NOMO-1 treated with DMSO at 0.1 percent for 48 hours (cell line): Measurements from ENCODE around the gene PRIMPOL.
A peak's percentile ranks its signal among the peaks of the same experiment; 100 is the strongest.
"Not testable (repeated sequence)": the region's sequence is repeated elsewhere in the genome, so short reads cannot be mapped to it uniquely, and the experiment has no call there.

Experiments
- DNase-seq: peaks from one replicate; lab custom pipeline; 2025; ENCODE audit not compliant: unreplicated experiment; lab: John Stamatoyannopoulos, UW

The PRIMPOL gene, protein sequence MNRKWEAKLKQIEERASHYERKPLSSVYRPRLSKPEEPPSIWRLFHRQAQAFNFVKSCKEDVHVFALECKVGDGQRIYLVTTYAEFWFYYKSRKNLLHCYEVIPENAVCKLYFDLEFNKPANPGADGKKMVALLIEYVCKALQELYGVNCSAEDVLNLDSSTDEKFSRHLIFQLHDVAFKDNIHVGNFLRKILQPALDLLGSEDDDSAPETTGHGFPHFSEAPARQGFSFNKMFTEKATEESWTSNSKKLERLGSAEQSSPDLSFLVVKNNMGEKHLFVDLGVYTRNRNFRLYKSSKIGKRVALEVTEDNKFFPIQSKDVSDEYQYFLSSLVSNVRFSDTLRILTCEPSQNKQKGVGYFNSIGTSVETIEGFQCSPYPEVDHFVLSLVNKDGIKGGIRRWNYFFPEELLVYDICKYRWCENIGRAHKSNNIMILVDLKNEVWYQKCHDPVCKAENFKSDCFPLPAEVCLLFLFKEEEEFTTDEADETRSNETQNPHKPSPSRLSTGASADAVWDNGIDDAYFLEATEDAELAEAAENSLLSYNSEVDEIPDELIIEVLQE

DNA sequence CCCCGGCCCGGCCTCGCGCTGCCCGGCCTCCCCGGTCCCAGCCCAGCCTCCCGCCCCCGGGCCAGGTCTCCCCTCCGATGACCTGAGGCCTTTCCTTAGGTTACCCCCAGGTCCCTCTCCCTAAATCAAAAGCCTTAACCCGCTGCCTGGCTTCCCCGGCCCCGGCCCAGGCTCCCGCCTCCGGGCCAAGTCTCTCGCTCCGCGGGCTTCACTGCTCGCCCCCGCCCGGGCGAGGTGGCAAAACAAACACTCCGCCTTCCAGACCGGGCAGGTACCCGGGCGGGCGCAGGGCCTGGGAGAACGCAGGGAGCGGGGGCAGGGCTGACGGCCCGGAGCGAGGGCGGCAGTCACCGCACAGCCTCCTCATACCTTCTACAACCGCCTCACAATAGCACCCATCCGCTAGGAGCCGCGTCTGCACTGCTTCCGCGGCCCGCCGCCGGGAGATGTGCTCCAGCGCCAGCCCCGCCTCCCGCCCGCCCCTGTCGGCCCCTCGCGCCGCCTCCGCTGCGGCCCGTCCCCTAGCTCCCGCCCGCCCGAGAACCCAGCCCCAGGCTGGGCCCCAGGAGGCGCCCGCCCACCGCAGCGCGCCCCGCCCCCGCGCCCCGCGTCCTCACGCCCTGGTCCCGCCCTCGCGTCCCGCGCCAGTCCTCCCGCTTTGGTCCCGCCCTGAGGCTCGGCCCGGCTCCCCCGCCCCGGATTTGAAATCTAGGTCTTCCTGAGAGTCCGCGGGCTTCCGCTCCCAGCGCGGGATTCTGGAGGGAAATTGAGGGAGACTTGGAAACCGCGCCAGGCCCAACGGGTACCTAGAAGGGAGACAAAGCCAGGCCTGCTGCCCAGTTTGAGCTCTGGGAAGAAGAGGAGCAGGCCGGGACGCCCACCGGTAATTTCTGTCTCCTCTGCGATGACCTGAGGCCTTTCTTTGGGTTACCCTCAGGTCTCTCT, at the start of gene PRIMPOL, which contains the start of gene CASP3:
Gene PRIMPOL (plus strand): TSS at position 713 of the 945 bp plus-strand sequence. CDS start 7,403 bp downstream, outside the sequence.
Gene CASP3 (minus strand): TSS at position 422 of the 945 bp plus-strand sequence. CDS start 10,994 bp downstream, outside the sequence.
- DNase-seq: peak; percentile 98

DNA sequence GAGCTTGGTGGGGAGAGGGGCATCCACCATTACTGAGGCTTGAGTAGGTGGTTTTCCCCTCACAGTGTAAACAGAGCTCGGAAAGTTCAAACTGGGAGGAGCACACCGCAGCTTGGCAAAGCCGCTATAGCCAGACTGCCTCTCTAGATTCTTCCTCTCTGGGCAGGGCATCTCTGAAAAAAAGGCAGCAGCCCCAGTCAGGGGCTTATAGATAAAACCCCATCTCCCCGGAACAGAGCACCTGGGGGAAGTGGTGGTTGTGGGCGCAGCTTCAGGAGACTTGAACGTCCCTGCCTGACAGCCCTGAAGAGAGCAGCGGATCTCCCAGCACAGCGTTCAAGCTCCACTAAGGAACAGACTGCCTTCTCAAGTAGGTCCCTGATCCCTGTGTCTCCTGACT, 48.6 kb upstream of the PRIMPOL start:
- DNase-seq: not testable (repeated sequence)

- not testable (repeated sequence) for DNase-seq
These were observed 46.7 kb upstream of the PRIMPOL start for GRCh38 chr4:184602857-184603256.

DNA sequence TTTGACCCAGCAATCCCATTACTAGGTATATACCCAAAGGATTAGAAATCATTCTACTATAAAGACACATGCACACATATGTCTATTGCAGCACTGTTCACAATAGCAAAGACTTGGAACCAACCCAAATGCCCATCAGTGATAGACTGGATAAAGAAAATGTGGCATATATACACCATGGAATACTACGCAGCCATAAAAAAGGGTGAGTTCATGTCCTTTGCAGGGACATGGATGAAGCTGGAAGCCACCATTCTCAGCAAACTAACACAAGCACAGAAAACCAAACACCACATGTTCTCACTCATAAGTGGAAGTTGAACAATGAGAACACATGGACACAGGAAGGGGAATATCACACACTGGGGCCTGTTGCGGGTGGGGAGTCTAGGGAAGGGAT, 42.1 kb upstream of the PRIMPOL start:
- not testable (repeated sequence) for DNase-seq

GRCh38 chr4:184612074-184612473, 37.5 kb upstream of the PRIMPOL start:
- DNase-seq: no peak

GRCh38 chr4:184613405-184613804, 36.1 kb upstream of the PRIMPOL start:
- peak; percentile 55 for DNase-seq

DNA sequence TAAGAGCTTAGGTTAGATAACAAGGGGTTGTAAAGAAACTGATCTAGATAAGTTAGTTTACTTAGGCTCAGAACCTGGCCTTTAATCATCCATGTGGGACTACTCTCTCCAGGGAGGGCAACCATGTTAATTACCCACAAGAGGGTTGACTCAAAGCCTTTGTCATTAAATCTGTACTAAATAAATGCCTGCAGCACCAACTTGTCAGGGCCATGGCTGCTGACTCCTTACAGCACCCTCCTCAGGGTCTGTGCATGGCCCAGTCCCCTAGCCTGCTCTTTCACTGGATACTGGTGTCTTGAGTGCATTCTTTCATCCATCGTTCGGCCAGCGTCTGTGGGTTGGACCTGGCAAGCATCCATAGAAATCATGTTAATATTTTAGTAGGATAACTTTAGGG, 35.0 kb upstream of the PRIMPOL start:
- DNase-seq: no peak

- not testable (repeated sequence) for DNase-seq
These were observed 33.4 kb upstream of the PRIMPOL start for GRCh38 chr4:184616168-184616567.

DNA sequence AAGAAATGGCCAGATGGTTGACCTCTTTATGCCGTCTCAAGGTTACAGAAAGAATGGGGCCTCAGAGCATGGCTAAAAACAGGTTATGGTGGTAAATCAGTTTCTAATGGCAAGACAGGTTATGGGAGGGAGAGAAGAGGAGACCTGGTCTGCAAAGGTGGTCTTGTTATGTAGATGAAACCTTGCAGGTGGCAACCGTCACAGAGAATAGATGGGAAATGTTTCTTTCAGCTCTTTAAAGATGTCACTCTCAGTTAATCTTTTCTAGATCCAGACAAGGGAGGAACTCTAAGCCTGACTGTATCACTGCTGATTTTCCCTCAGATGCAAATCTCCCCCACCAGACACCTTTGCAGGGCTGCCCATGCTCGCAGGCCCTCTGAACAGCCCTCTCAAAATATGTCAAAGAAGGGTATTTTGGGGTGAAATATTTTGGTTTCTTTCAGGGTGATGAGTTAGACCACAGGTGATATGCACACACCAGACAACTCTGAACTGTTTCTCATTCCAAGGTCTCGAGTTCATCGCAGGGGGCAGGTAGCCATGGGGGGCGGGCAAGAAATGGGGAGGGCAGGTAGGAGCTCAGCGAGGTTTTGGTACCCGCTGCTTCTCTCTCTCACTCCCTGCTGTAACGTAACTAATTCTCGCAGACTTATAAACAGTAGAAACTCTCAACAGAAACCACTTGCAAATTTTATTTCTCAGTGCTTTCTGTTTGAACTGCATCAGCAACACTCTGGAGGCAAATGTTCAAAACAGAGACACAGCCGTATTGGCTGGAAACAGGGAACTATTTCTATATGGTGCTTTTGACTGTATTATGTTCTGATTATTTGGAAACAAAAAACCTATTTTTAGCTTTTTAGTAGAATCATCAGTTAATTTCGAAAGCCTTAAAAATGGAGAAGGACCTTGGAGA, 32.6 kb upstream of the PRIMPOL start:
- DNase-seq: peak; percentile 55

GRCh38 chr4:184617600-184618196, 31.8 kb upstream of the PRIMPOL start:
- DNase-seq: no peak

DNA sequence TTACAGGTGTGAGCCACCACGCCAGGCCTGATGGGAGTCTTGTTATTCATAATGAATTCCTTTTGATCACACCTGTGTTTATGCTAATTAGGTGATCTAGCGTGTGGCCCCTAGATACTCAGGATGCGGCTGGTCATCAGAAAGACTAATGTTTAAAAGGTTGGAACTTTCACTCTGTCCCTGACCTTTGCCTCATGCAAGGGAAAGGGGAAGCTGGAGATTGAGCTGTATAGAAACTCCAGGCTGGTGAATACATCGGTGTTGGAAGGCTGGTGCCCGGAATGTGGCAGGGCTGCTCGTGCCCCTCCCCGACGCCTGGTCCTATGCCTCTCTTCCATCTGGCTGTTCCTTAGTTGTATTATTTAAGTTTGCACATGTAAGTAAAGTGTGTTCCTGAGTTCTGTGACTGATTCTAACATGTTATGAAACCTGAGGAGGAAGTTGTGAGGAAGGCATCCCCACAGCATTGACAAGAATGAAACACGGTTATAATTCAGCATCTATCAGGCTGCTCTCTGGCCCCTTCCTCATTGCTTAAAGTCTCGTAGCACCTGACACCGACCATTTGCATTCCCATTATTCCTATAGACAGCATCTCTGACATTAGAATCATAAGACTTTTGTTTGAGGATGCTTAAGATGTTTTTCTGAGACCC, 29.2 kb upstream of the PRIMPOL start:
- peak; percentile 70 for DNase-seq

DNA sequence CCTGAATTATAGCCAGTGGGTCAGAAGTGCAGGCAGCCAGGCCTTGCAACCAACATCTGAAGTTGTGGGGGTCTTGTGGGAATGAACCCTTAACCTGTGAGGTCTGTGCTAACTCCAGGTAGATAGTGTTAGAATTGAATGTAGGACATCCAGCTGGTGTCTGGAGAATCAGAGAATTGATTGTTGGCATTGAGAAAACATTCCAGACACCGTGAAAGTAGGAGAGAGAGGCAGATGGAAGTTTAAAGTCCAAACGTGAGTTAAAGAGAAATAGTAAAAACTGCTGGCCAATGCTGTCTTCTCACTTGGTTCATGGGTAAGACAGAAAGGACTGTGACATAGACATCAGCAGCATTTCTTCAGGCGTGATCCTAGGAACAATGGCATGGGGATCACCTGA, 28.0 kb upstream of the PRIMPOL start:
- DNase-seq: no peak

- not testable (repeated sequence) for DNase-seq
These were observed 25.0 kb upstream of the PRIMPOL start for GRCh38 chr4:184624504-184624903.

DNA sequence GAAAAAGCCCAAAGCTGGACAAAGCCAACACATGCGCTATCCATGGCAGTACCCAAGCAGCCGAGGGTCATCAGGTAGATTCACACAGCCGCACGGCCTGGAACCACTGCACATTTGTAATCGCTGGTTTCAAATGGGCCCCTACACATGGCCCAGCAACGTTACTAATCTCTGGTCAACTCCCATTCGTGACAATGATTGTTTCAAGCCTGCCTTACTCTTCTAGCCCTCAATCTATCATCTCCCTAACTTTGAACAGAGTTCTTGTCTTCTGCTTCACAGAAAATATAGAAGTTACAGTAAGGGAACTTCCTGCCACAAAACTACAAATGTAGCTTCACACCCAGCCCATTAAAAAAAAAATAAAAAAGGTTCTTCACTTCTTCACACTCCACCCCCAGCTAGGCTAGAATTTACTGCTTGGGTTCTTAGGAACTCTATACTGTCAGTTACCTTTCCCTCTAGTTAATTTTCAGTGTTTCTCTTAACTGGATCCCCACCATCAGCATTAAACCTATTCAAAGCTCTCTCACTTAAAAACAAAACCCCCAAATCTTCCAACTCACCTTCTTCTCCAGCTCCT, 24.5 kb upstream of the PRIMPOL start:
- DNase-seq: no peak

DNA sequence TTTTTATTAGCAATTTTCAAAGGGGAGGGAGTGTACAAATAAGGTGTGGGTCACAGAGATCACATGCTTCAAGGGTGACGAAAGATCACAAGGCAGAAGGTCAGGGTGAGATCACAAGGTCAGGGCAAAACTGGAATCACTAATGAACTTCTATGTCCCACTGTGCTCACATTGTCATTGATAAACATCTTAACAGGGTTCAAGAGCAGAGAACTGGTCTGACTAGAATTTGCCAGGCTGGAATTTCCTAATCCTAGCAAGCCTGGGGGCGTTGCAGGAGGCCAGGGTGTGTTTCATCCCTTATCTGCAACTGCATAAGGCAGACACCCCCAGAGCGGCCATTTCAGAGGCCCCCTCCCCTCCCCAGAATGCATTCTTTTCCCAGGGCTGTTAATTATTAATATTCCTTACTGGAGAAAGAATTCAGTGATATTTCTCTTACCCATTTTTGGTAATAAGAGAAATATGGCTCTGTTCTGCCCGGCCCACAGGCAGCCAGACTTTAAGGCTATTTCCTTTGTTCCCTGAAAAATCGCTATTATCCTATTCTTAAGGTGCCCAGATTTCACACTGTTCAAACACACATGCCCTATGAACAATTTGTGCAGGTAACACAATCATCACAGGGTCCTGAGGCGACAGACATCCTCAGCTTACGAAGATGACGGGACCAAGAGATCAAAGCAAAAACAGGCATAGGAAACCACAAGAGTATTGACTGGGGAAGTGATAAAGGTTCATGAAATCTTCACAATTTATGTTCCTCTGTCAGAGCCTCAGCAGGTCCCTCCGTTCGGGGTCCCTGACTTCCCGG, 23.5 kb upstream of the PRIMPOL start:
- DNase-seq: not testable (repeated sequence)

- no peak for DNase-seq
These were observed 21.4 kb upstream of the PRIMPOL start for GRCh38 chr4:184628103-184628502.

DNA sequence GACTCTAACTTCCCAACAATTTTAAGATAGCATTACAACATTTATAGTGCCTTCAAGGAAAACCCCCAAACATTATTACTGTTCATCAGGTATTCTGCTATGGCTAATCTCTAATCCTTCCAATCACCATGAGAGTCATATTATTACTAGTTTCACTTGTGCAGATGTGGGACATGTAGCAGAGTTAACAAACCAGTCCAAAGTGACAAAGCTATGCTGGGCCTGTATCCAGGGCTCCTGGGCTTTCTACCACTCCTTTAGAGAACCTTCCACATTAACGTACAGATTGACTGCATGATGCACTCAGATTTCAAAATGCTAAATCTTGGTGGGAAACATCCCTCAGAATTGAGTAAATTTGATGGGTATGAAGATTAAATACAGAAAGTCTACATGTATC, 16.7 kb upstream of the PRIMPOL start:
- no peak for DNase-seq

- DNase-seq: no peak
These were observed 14.2 kb upstream of the PRIMPOL start for GRCh38 chr4:184635381-184635780.
